OCI-LY1 (cell line): ENCODE data around the gene LRP1.

Source experiments
- EZH2 ChIP-seq: fragments of 200-600 bp; sonication (generic), shearing (Covaris generic); IDR thresholded peaks from 2 replicates; pipeline ENCODE4 v1.8.0; 2017; ENCODE audit warnings: borderline replicate concordance, mixed run types, mild to moderate bottlenecking, antibody characterized with exemption, low read length, moderate library complexity, mixed read lengths
- TF ChIP-seq, protein P1 (sequence below): fragments of 200-600 bp; sonication (generic), shearing (Covaris generic); IDR thresholded peaks from 2 replicates; pipeline ENCODE4 v1.5.1; 2017; ENCODE audit warnings: mild to moderate bottlenecking, antibody characterized with exemption, low read length, moderate library complexity, mixed read lengths

- no peak for TF ChIP-seq EZH2
- TF ChIP-seq, protein P1, sequence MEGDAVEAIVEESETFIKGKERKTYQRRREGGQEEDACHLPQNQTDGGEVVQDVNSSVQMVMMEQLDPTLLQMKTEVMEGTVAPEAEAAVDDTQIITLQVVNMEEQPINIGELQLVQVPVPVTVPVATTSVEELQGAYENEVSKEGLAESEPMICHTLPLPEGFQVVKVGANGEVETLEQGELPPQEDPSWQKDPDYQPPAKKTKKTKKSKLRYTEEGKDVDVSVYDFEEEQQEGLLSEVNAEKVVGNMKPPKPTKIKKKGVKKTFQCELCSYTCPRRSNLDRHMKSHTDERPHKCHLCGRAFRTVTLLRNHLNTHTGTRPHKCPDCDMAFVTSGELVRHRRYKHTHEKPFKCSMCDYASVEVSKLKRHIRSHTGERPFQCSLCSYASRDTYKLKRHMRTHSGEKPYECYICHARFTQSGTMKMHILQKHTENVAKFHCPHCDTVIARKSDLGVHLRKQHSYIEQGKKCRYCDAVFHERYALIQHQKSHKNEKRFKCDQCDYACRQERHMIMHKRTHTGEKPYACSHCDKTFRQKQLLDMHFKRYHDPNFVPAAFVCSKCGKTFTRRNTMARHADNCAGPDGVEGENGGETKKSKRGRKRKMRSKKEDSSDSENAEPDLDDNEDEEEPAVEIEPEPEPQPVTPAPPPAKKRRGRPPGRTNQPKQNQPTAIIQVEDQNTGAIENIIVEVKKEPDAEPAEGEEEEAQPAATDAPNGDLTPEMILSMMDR: no peak
Observed at GRCh38 chr12:57101892-57102695, 26.2 kb upstream of the LRP1 start.
